Measurements from ENCODE around the gene PRRG4.
A peak's percentile ranks its signal among the peaks of the same experiment; 100 is the strongest.
"Not testable (repeated sequence)": the region's sequence is repeated elsewhere in the genome, so short reads cannot be mapped to it uniquely, and the experiment has no call there.

PRRG4 gene

DNA sequence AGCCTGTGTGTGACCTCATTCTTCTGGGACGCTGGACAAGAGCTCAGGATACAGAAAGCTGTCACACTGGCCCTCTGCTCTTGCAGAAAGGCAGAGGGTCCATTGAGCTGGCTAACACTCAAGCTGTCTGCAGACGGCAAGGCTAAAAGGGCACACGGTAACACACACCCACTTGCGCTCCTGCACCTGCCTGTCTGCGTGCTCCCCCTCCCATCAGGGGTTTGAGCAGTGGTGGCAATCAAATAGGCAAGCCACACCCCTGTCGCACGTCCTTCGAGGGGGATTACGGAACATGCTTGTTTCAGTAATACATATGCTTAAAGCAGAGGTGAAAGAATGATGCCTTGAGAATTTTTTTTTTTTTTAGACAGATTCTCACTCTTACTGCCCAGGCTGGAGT is 55.8 kb downstream of the PRRG4 start:
- no peak for DNase-seq (ENCODE audit: low read depth)

DNA sequence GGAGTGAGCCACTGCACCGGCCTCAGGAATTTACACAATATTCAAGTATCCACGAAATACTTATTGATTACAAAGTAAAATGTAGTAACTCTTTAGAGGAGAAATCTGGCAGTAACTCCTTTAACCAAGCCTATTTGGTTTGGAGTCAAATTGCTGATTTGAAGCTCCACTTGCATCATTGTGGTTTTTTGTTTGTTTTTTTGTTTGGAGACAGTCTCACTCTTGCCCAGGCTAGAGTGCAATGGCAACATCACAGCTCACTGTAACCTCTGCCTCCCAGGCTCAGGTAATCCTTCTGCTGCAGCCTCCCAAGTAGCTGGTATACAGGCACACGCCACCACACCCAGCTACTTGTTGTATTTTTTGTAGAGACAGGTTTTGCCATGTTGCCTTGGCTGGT is 56.5 kb downstream of the PRRG4 start:
- no peak for DNase-seq (ENCODE audit: low read depth)

DNA sequence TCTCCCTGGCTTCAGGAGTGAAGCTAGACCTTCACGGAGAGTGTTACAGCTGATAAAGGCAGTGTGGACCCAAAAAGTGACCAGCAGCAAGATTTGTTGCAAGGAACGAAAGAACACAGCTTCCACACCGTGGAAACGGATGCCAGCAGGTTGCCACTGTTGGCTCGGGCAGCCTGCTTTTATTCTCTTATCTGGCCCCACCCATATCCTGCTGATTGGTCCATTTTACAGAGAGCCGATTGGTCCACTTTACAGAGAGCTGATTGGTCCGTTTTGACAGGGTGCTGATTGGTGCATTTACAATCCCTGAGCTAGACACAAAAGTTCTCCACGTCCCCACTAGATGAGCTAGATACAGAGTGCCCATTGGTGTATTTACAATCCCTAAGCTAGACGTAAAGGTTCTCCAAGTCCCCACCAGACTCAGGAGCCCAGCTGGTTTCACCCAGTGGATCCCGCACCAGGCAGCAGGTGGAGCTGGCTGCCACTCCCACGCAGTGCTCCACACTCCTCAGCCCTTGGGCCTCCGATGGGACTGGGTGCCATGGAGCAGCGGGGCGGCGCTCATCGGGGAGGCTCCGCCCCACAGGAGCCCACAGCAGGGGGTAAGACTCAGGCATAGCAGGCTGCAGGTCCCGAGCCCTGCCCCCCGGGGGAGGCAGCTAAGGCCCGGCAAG is 58.1 kb downstream of the PRRG4 start:
- not testable (repeated sequence) for DNase-seq (ENCODE audit: low read depth)

GRCh38 chr11:32888384-32888710 is 58.6 kb downstream of the PRRG4 start:
- not testable (repeated sequence) for DNase-seq (ENCODE audit: low read depth)

GRCh38 chr11:32888805-32889204 is 59.1 kb downstream of the PRRG4 start:
- DNase-seq (ENCODE audit: low read depth): no peak

- DNase-seq (ENCODE audit: low read depth): no peak
Observed at GRCh38 chr11:32890843-32891656, 61.3 kb downstream of the PRRG4 start.

- DNase-seq (ENCODE audit: low read depth): no peak
Observed at GRCh38 chr11:32891657-32892354, 62.1 kb downstream of the PRRG4 start.

- DNase-seq (ENCODE audit: low read depth): peak; percentile 57
Observed at GRCh38 chr11:32892355-32893092, 62.8 kb downstream of the PRRG4 start, which contains the start of gene QSER1. TSS of gene QSER1 (plus strand) at chr11:32892811. CDS start at chr11:32893126, 315 bp downstream.

DNA sequence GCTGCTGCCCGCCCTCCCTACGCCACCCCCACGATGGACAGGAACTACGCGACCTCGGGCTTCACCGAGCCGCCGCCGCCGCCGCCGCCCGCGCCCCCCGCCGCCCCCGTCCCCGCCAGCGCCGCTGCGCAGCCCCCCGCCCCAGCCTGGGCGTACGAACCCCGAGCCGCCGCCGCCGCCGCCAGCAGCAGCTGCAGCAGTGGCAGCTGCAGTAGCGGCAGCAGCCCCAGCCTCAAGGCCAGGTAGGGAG is 63.3 kb downstream of the PRRG4 start:
- DNase-seq (ENCODE audit: low read depth): no peak

GRCh38 chr11:32893343-32894148 is 63.8 kb downstream of the PRRG4 start:
- DNase-seq (ENCODE audit: low read depth): peak; percentile 22

- peak; percentile 39 for DNase-seq (ENCODE audit: low read depth)
Observed at GRCh38 chr11:32894149-32894827, 64.6 kb downstream of the PRRG4 start.

- no peak for DNase-seq (ENCODE audit: low read depth)
Observed at GRCh38 chr11:32894921-32895320, 65.2 kb downstream of the PRRG4 start.

GRCh38 chr11:32895471-32895870 is 65.7 kb downstream of the PRRG4 start:
- no peak for DNase-seq (ENCODE audit: low read depth)

- no peak for DNase-seq (ENCODE audit: low read depth)
Observed at GRCh38 chr11:32897103-32897502, 67.4 kb downstream of the PRRG4 start.

DNA sequence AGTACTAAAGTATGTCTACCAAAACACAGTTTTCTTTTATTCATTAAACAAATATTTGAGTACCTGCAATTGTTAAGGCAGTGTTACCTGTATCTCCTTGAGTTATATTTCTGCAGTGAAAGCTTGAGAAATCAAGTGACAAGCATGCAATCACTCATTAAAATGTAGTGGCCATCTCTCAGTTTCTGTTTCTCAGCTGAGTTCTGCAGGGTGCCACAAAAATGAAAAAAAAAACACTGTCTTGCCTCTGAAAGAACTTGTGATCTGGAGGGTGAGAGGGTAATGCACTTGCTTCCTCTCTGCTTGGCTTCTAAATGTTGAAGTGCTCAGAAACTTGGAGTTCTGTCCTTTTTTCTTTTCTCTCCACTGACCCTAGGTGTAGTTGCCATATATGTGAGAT is 69.7 kb downstream of the PRRG4 start:
- no peak for DNase-seq (ENCODE audit: low read depth)

DNA sequence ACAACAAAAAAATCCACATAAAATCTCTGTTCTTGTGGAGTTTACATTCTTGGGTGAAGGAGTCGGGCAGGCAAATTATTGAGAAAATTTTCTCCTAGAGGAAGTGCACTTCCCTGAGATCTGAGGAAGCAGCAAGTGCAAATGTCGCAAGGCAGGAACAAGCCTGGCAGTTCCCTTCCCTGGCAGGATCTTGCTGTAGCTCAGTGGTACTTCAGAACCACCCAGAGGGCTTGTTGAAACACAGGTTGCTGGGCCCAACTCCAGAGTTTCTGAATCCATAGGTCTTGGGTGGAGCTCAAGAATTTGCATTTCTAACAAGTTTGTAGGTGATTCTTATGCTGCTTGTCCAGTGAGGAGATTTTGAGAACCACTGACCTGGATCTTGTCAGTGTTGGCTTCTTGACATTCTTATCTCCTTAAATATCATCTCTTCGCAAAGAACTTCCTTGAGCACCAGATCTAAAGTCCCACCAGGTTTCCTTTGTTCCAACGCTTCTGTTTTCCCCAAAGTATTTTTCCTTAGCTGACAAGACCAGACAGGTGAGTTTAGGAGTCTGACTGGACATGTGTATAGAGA is 72.5 kb downstream of the PRRG4 start:
- no peak for DNase-seq (ENCODE audit: low read depth)

- DNase-seq (ENCODE audit: low read depth): no peak
Observed at GRCh38 chr11:32905028-32905667, 75.4 kb downstream of the PRRG4 start.

Data from T follicular helper cell (primary cell).